OCI-LY1 (cell line): ENCODE measurements around the gene MYEOV.

ENCODE experiments used
- CTCF ChIP-seq: fragments of 200-600 bp; sonication (generic), shearing (Covaris generic); IDR thresholded peaks from 2 replicates; pipeline ENCODE4 v1.5.1; 2017; ENCODE audit warnings: mild to moderate bottlenecking, antibody characterized with exemption, low read length, moderate library complexity, mixed read lengths
- EZH2 ChIP-seq: fragments of 200-600 bp; sonication (generic), shearing (Covaris generic); IDR thresholded peaks from 2 replicates; pipeline ENCODE4 v1.8.0; 2017; ENCODE audit warnings: borderline replicate concordance, mixed run types, mild to moderate bottlenecking, antibody characterized with exemption, low read length, moderate library complexity, mixed read lengths

GRCh38 chr11:69272055-69272454 is 21.9 kb upstream of the MYEOV start:
- TF ChIP-seq CTCF: no peak
- TF ChIP-seq EZH2: no peak
